Loucy (cell line): ENCODE data around the gene CATSPERD.

Experiments
- H2AFZ ChIP-seq: fragments of 200-600 bp; sonication (generic); 2 replicates; pipeline ENCODE4 v1.6.0; 2016; ENCODE audit warnings: antibody characterized with exemption, mild to moderate bottlenecking, low read length, moderate library complexity
- H3F3A ChIP-seq: fragments of 200-600 bp; 2 replicates; pipeline ENCODE4 v1.6.0; 2016; ENCODE audit warnings: antibody characterized with exemption, low read depth, mild to moderate bottlenecking
- H3K27me3 ChIP-seq: fragments of 200-600 bp; sonication (generic); 2 replicates; pipeline ENCODE4 v1.6.1; 2014; ENCODE audit warnings: low read length, mild to moderate bottlenecking; ENCODE audit not compliant: insufficient read depth, poor library complexity, severe bottlenecking
- H3K36me3 ChIP-seq: fragments of 200-600 bp; sonication (generic); 2 replicates; pipeline ENCODE4 v1.6.1; 2016; ENCODE audit warnings: low read length; ENCODE audit not compliant: insufficient read depth
- H3K4me1 ChIP-seq: fragments of 200-600 bp; sonication (generic); 2 replicates; pipeline ENCODE4 v1.5.1; 2014; ENCODE audit warnings: low read length, mild to moderate bottlenecking; ENCODE audit not compliant: insufficient read depth, poor library complexity, severe bottlenecking
- H3K4me2 ChIP-seq: fragments of 200-600 bp; sonication (generic); 2 replicates; pipeline ENCODE4 v1.6.0; 2014; ENCODE audit warnings: antibody characterized with exemption, low read length, low read depth, mild to moderate bottlenecking; ENCODE audit not compliant: poor library complexity, severe bottlenecking
- H3K4me3 ChIP-seq: fragments of 200-600 bp; sonication (generic); 2 replicates; pipeline ENCODE4 v1.5.1; 2014; ENCODE audit warnings: low read length, mild to moderate bottlenecking, mixed read lengths; ENCODE audit not compliant: poor library complexity, severe bottlenecking
- H3K79me2 ChIP-seq: fragments of 200-600 bp; sonication (generic); 2 replicates; pipeline ENCODE4 v1.6.1; 2014; ENCODE audit warnings: low read length; ENCODE audit not compliant: insufficient read depth
- H3K9ac ChIP-seq: fragments of 200-600 bp; sonication (generic); 2 replicates; pipeline ENCODE4 v1.6.0; 2014; ENCODE audit warnings: mild to moderate bottlenecking, low read depth, low read length, moderate library complexity; ENCODE audit not compliant: poor library complexity, severe bottlenecking
- H3K9me2 ChIP-seq: fragments of 200-600 bp; sonication (generic); replicated peaks from 2 replicates; pipeline ENCODE4 v1.6.1; 2016; ENCODE audit warnings: low read depth, low read length, mixed read lengths
- H3K9me3 ChIP-seq: fragments of 200-600 bp; sonication (generic); 2 replicates; pipeline ENCODE4 v1.6.1; 2014; ENCODE audit warnings: mild to moderate bottlenecking, antibody characterized with exemption, low read length, low read depth; ENCODE audit not compliant: insufficient read depth
- H4K20me1 ChIP-seq: fragments of 200-600 bp; sonication (generic); 2 replicates; pipeline ENCODE4 v1.6.0; 2014; ENCODE audit warnings: antibody characterized with exemption, low read length, mild to moderate bottlenecking; ENCODE audit not compliant: insufficient read depth, poor library complexity, severe bottlenecking
- EZH2phosphoT487 ChIP-seq: fragments of 200-600 bp; IDR thresholded peaks from 2 replicates; pipeline ENCODE4 v1.6.1; 2018; ENCODE audit warnings: antibody characterized with exemption, mild to moderate bottlenecking, moderate library complexity, borderline replicate concordance
- TF ChIP-seq, protein P1 (sequence below): fragments of 200-600 bp; sonication (generic); conservative IDR thresholded peaks from 2 replicates; pipeline ENCODE4 v1.5.1; 2014; ENCODE audit warnings: mild to moderate bottlenecking, antibody characterized with exemption, low read length

Gene CATSPERD

DNA sequence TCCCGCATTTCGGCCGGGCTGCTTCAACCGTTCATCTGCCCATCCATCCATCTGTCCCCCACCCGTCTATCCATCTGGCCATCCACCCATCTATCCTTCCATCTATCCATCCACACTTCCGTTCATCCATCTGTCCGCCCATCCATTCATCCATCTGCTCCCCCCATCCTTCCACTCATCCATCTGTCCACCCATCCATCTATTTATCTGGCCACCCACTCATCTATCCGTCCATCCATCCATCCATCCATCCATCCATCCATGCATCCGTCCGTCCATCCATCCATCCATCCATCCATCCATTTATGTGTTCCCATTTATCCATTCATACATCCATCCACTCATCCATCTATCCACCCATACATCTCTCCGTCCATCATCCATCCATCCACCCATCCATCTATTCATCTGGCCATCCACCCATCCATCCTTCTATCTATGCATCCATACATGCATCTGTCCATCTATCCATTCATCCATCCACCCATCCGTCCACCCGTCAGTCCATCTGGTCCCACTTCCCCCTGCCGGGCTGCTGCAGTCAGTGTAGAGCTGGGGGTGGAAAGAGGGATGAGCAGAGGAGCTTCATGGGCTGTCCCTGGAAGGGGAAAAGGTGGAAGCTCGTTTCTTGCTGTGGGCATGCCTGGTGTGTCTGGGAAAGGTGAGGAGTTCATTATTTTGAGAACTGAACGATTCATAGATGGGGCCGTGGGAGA lies 38.9 kb upstream of the CATSPERD start:
- Histone ChIP-seq H3F3A (no peaks in the 10 kb centered on the region), H3K36me3 (no peaks in the 10 kb centered on the region), H3K4me1 (peaks cover 6% of the 10 kb centered on the region), H3K4me3 (peak overlapping the region; percentile 100), H3K9me3 (no peaks in the 10 kb centered on the region), H3K4me2 (peak overlapping the region; percentile 59), H3K79me2 (peaks cover 7% of the 10 kb centered on the region; the same call in 1 of the 2 replicates), H3K9me2 (no peaks in the 10 kb centered on the region), H2AFZ (no peak overlapping the region), H3K27me3 (no peaks in the 10 kb centered on the region), H4K20me1 (no peaks in the 10 kb centered on the region), H3K9ac (no peak overlapping the region)
- TF ChIP-seq EZH2phosphoT487: no peak
- TF ChIP-seq, protein P1, sequence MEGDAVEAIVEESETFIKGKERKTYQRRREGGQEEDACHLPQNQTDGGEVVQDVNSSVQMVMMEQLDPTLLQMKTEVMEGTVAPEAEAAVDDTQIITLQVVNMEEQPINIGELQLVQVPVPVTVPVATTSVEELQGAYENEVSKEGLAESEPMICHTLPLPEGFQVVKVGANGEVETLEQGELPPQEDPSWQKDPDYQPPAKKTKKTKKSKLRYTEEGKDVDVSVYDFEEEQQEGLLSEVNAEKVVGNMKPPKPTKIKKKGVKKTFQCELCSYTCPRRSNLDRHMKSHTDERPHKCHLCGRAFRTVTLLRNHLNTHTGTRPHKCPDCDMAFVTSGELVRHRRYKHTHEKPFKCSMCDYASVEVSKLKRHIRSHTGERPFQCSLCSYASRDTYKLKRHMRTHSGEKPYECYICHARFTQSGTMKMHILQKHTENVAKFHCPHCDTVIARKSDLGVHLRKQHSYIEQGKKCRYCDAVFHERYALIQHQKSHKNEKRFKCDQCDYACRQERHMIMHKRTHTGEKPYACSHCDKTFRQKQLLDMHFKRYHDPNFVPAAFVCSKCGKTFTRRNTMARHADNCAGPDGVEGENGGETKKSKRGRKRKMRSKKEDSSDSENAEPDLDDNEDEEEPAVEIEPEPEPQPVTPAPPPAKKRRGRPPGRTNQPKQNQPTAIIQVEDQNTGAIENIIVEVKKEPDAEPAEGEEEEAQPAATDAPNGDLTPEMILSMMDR: no peak

DNA sequence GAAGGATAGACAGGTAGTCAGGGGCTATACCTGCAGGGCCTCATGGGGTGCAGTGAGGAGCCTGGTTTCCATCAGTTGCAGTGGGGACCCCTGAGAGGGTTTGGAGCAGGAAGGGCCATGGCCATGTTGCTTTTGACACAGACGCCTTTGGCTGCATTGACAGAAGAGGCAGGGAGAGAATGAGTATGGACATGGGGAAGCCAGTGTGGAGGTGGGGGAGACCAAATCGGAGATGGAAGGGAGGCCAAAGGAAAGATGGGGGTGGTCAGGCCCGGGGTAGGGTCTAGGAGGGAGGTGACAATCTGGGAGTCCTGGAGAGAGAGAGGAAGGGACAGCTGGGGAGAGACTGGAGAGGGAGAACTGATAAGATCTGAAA lies 38.3 kb upstream of the CATSPERD start:
- Histone ChIP-seq H3K9ac (no peak overlapping the region), H3K4me3 (no peak overlapping the region), H4K20me1 (no peaks in the 10 kb centered on the region), H3K4me2 (no peak overlapping the region), H3K36me3 (no peaks in the 10 kb centered on the region), H3K79me2 (peaks cover 7% of the 10 kb centered on the region; the same call in 1 of the 2 replicates), H2AFZ (no peak overlapping the region), H3F3A (no peaks in the 10 kb centered on the region), H3K4me1 (peaks cover 6% of the 10 kb centered on the region), H3K27me3 (no peaks in the 10 kb centered on the region), H3K9me3 (no peaks in the 10 kb centered on the region), H3K9me2 (no peaks in the 10 kb centered on the region)
- TF ChIP-seq, protein P1: no peak
- TF ChIP-seq EZH2phosphoT487: no peak

DNA sequence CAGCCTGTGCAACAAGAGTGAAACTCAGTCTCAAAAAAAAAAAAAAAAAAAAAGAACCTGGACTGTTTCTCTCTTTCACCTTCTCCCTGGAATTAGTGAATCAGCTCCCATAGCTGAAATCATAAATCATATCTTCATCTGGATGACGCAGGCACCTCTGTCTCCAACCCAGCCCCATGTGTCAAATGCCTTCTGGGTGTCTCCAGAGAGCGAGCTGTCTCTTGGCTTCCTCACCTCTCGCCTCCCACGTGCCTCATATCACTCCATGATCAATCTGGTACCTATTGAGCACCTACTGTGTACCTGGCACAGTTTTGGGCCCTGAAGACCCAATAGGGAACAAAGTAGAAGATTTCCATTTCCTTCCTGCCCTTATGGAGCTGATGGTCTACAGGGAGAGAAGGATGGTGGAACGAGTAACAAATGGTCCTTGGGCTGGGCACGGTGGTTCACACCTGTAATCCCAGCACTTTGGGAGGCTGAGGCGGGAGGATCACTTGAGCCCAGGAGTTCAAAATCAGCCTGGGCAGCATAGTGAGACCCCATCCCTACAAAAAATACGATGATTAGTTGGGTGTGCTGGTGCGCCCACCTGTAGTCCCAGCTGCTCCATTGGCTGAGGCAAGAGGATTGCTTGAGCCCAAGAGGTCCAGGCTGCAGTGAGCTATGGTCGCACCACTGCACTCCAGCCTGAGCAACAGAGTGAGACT lies 37.1 kb upstream of the CATSPERD start:
- H3K36me3 ChIP-seq: no peaks in the 10 kb centered on the region
- H3K9ac ChIP-seq: no peak overlapping the region
- H4K20me1 ChIP-seq: no peaks in the 10 kb centered on the region
- peaks cover 7% of the 10 kb centered on the region; the same call in 1 of the 2 replicates for H3K79me2 ChIP-seq
- no peak overlapping the region for H3K4me3 ChIP-seq
- peaks cover 6% of the 10 kb centered on the region for H3K4me1 ChIP-seq
- no peaks in the 10 kb centered on the region for H3K9me2 ChIP-seq
- no peak overlapping the region for H2AFZ ChIP-seq
- no peak overlapping the region for H3K4me2 ChIP-seq
- H3K9me3 ChIP-seq: no peaks in the 10 kb centered on the region
- H3K27me3 ChIP-seq: no peaks in the 10 kb centered on the region
- TF ChIP-seq, protein P1: no peak
- no peaks in the 10 kb centered on the region for H3F3A ChIP-seq
